Caco-2 (cell line): ENCODE measurements around the gene MREG. TPM values are rescaled to one million over a fixed set of nuclear protein-coding genes. Genes with fewer than 3 reads are reported as not detected.

Experiments
- BruUV-seq: library from RNA; stranded (reverse); fragments of 400-500 nt; replicated peaks from 2 replicates; lab custom pipeline; 2021; lab: Mats Ljungman, UMichigan
- CTCF ChIA-PET: fragments of 300-600 bp; sonication (Branson Sonifier 250); formaldehyde crosslinking; loops from one replicate; lab custom pipeline; 2022; ENCODE audit warnings: antibody characterized with exemption; lab: Charles Lee
- POLR2A ChIA-PET: fragments of 300-600 bp; sonication (Branson Sonifier 250); formaldehyde crosslinking; loops from one replicate; lab custom pipeline; 2022; ENCODE audit warnings: antibody characterized with exemption; lab: Charles Lee
- DNase-seq, 2 experiments: peaks; one replicate each; pipeline versions ENCODE4 v3.0.0 to v3.0.0-alpha.2; 2020 to 2022
- H3K27me3 ChIP-seq: replicated peaks from 2 replicates; pipeline ENCODE4 v1.6.0; 2011; ENCODE audit warnings: low read length; ENCODE audit not compliant: control insufficient read depth, insufficient read depth
- H3K36me3 ChIP-seq: 2 replicates; pipeline ENCODE4 v1.5.1; 2011; ENCODE audit warnings: low read length; ENCODE audit not compliant: control insufficient read depth, insufficient read depth
- H3K4me1 ChIP-seq: fragments of 250-450 bp; sonication (Bioruptor Pico); 2 replicates; pipeline ENCODE4 v1.5.1; 2020; ENCODE audit warnings: mild to moderate bottlenecking
- H3K4me3 ChIP-seq: 2 replicates; pipeline ENCODE4 v1.5.1; 2011; ENCODE audit warnings: low read depth, mild to moderate bottlenecking, control low read depth, low read length
- H3K9me3 ChIP-seq: fragments of 250-450 bp; sonication (Bioruptor Pico); 2 replicates; pipeline ENCODE4 v1.5.1; 2020; ENCODE audit warnings: mild to moderate bottlenecking, moderate library complexity
- H3K27ac Mint-ChIP-seq: one replicate; pipeline ENCODE4 v1.8.0; 2022; ENCODE audit warnings: mixed read lengths; ENCODE audit not compliant: unreplicated experiment
- H3K27me3 Mint-ChIP-seq: one replicate; pipeline ENCODE4 v1.8.0; 2022; ENCODE audit warnings: mixed read lengths; ENCODE audit not compliant: insufficient read depth, unreplicated experiment
- H3K36me3 Mint-ChIP-seq: one replicate; pipeline ENCODE4 v1.8.0; 2022; ENCODE audit warnings: mild to moderate bottlenecking, mixed read lengths; ENCODE audit not compliant: insufficient read depth, unreplicated experiment
- H3K4me1 Mint-ChIP-seq: one replicate; pipeline ENCODE4 v1.8.0; 2022; ENCODE audit warnings: low read depth, mixed read lengths; ENCODE audit not compliant: unreplicated experiment
- H3K4me3 Mint-ChIP-seq: one replicate; pipeline ENCODE4 v1.8.0; 2022; ENCODE audit warnings: mild to moderate bottlenecking, moderate library complexity, mixed read lengths; ENCODE audit not compliant: unreplicated experiment
- H3K9me3 Mint-ChIP-seq: one replicate; pipeline ENCODE4 v1.8.0; 2022; ENCODE audit warnings: mixed read lengths; ENCODE audit not compliant: unreplicated experiment
- intact Hi-C: fragments of 100-400 bp; cut with micrococcal nuclease; formaldehyde crosslinking; loops from one replicate; pipeline ENCODE4 v1.10.0; 2022; ENCODE audit not compliant: unreplicated experiment
- total RNA-seq: library from RNA; stranded (reverse); gene quantifications from 2 replicates; pipeline ENCODE4 v1.2.3, GENCODE V29; 2022
- TF ChIP-seq, protein P1 (sequence below), 2 experiments: fragments of 200-600 bp in 1 of 2; IDR thresholded peaks; 1 replicate in 1 of 2; 2 replicates in 1 of 2; pipeline versions ENCODE4 v1.5.1 to v1.8.0; 2011 to 2022; ENCODE audit warnings: antibody characterized with exemption in 1 of 2, control low read depth in 1 of 2, inconsistent platforms in 1 of 2, low read depth in 1 of 2, low read length in 1 of 2, mild to moderate bottlenecking in 1 of 2, moderate library complexity in 1 of 2; ENCODE audit not compliant: insufficient read depth in 1 of 2, severe bottlenecking in 1 of 2, unreplicated experiment in 1 of 2

Gene MREG
- total RNA-seq, 1 experiment from 2014 or later, result 43.8 TPM

DNA sequence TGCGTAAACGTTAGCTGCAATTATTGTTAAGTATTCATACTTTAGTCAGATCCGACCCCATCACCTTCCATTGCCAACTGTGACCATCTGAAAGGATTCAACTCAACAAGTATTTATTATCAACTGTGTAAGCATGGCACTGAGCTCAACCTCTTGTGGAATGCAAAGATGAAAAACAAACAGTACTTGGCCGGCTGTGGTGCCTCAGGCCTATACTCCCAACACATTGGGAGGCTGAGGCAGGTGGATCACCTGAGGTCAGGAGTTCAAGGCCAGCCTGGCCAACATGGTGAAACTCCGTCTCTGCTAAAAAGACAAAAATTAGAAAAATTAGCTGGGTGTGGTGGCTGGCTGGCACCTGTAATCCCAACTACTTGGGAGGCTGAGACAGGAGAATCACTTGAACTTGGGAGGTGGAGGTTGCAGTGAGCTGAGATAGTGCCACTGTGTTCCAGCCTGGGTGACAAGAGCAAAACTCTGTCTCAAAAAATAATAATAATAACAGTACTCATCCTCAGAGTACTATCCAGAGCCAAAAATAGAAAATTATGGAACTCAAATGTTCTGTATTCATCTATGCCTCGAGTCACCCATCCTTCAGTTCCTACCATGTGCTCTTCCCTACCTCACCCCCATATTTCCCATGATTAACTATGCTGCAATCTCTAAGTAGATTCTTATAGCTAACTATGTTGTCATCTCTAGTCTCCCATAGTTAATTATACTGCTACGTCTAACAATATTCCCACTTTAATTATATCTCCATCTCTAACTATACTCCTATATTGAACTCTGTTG lies 8.6 kb upstream of the MREG start:
- H3K4me1 ChIP-seq, result peaks cover 8% of the 10 kb centered on the region; the same call in 1 of the 2 replicates
- H3K4me1 Mint-ChIP-seq, result no peaks in the 10 kb centered on the region
- ChIA-PET CTCF (interaction anchor here (0.6 to 2.2 kb wide), 4 partner anchors 10 to 1077 kb away, joined by 3 to 14 read pairs (median 4); no protein-coding TSS in a partner anchor), POLR2A (no interaction called here)
- H3K36me3 Mint-ChIP-seq, result no peaks in the 10 kb centered on the region
- no peaks in the 10 kb centered on the region for H3K9me3 ChIP-seq
- TF ChIP-seq, protein P1, sequence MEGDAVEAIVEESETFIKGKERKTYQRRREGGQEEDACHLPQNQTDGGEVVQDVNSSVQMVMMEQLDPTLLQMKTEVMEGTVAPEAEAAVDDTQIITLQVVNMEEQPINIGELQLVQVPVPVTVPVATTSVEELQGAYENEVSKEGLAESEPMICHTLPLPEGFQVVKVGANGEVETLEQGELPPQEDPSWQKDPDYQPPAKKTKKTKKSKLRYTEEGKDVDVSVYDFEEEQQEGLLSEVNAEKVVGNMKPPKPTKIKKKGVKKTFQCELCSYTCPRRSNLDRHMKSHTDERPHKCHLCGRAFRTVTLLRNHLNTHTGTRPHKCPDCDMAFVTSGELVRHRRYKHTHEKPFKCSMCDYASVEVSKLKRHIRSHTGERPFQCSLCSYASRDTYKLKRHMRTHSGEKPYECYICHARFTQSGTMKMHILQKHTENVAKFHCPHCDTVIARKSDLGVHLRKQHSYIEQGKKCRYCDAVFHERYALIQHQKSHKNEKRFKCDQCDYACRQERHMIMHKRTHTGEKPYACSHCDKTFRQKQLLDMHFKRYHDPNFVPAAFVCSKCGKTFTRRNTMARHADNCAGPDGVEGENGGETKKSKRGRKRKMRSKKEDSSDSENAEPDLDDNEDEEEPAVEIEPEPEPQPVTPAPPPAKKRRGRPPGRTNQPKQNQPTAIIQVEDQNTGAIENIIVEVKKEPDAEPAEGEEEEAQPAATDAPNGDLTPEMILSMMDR (IDR thresholded peaks at IDR 0.05; ENCODE audit: insufficient read depth in 1 of 2, low read depth in 1 of 2, low read length in 1 of 2, severe bottlenecking in 1 of 2, unreplicated experiment in 1 of 2), result no peak
- no peak overlapping the region for H3K27ac Mint-ChIP-seq
- no peaks in the 10 kb centered on the region for H3K9me3 Mint-ChIP-seq
- no peak overlapping the region for H3K4me3 Mint-ChIP-seq
- no TSS peak for BruUV-seq
- intact Hi-C loops, result no loop called here
- H3K27me3 Mint-ChIP-seq, result no peaks in the 10 kb centered on the region
- DNase-seq, result no peak
- H3K4me3 ChIP-seq, result no peak overlapping the region
- H3K36me3 ChIP-seq, result no peaks in the 10 kb centered on the region
- H3K27me3 ChIP-seq, result no peaks in the 10 kb centered on the region

DNA sequence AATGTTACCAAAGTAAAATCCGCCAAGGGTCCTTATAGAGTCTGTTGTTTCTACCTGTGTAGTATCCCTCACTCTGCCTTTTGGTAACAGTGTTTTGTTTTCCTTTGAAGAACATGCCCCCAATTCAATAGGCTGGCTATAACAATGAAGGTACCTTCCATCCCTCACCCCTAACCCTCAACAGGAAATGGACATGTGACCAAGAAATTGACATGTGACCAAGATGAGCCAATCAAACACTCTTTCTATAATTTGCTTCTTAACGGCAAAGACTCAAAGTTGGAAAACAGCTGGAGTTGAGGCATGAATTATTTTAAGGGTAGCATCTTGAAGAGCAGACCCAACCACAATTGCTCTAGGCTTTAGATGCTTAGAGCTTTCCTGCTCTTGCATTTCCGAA lies 5.4 kb upstream of the MREG start:
- H3K27me3 ChIP-seq, result no peaks in the 10 kb centered on the region
- no peak overlapping the region for H3K4me3 ChIP-seq
- Mint-ChIP-seq H3K4me3 (no peak overlapping the region), H3K36me3 (no peaks in the 10 kb centered on the region), H3K4me1 (peaks cover 6% of the 10 kb centered on the region), H3K27me3 (no peaks in the 10 kb centered on the region), H3K9me3 (no peaks in the 10 kb centered on the region), H3K27ac (no peak overlapping the region)
- DNase-seq, result no peak
- no peaks in the 10 kb centered on the region for H3K9me3 ChIP-seq
- BruUV-seq, result no TSS peak
- ChIA-PET POLR2A (no interaction called here), CTCF (no interaction called here)
- no peaks in the 10 kb centered on the region for H3K36me3 ChIP-seq
- peaks cover 8% of the 10 kb centered on the region; the same call in 1 of the 2 replicates for H3K4me1 ChIP-seq
- TF ChIP-seq, protein P1 (IDR thresholded peaks at IDR 0.05; ENCODE audit: insufficient read depth in 1 of 2, low read depth in 1 of 2, low read length in 1 of 2, severe bottlenecking in 1 of 2, unreplicated experiment in 1 of 2), result no peak
- intact Hi-C loops, result no loop called here

DNA sequence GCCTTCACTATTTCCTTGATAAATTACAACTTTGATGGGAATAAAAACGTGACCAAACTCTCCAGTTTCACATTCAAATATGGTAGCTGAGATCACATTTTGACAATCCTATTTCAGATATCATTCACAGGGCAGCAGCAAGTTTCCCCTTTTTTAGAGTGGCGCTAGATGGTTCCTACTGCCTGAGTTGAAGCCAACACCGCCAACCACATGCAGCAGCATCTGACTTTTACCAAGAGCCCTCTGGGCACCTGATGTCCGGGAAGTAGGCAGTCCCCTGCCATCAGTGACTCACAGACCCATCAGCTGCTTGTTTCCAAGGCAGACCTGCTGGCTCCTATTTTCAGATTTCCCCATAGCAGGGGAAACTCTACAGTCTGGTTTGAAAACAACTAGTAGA lies 4.0 kb upstream of the MREG start:
- peaks cover 8% of the 10 kb centered on the region; the same call in 1 of the 2 replicates for H3K4me1 ChIP-seq
- DNase-seq, result no peak
- H3K4me3 ChIP-seq, result no peak overlapping the region
- ChIA-PET CTCF (no interaction called here), POLR2A (no interaction called here)
- H3K4me1 Mint-ChIP-seq, result peaks cover 6% of the 10 kb centered on the region
- no peak overlapping the region for H3K4me3 Mint-ChIP-seq
- TF ChIP-seq, protein P1 (IDR thresholded peaks at IDR 0.05; ENCODE audit: insufficient read depth in 1 of 2, low read depth in 1 of 2, low read length in 1 of 2, severe bottlenecking in 1 of 2, unreplicated experiment in 1 of 2), result no peak
- H3K27me3 Mint-ChIP-seq, result no peaks in the 10 kb centered on the region
- 0 out of 2 replicates have a peak, but pooled peaks cover 2% of the 10 kb centered on the region for H3K36me3 ChIP-seq
- intact Hi-C loops, result no loop called here
- H3K9me3 ChIP-seq, result no peaks in the 10 kb centered on the region
- no peak overlapping the region for H3K27ac Mint-ChIP-seq
- no peaks in the 10 kb centered on the region for H3K27me3 ChIP-seq
- BruUV-seq, result no TSS peak
- H3K9me3 Mint-ChIP-seq, result no peaks in the 10 kb centered on the region
- H3K36me3 Mint-ChIP-seq, result no peaks in the 10 kb centered on the region
